CD14-positive monocyte (primary cell): ENCODE results near the gene OGG1. TPM values are rescaled to one million over a fixed set of nuclear protein-coding genes. Genes with fewer than 3 reads are reported as not detected.
A peak's percentile ranks its signal among the peaks of the same experiment; 100 is the strongest.

Experiments used
- DNase-seq, 3 donors: peaks; one replicate each; pipeline ENCODE4 v3.0.0-alpha.2; 2011 to 2022
- H2AFZ ChIP-seq: 2 replicates; pipeline ENCODE4 v1.6.0; 2012; ENCODE audit warnings: mild to moderate bottlenecking, low read depth, low read length, inconsistent platforms; ENCODE audit not compliant: insufficient read depth, poor library complexity, severe bottlenecking
- H3K27ac ChIP-seq, 2 donors: 1 replicate in 1 of 2; 2 replicates in 1 of 2; pipeline ENCODE4 v1.5.1; 2012 to 2013; ENCODE audit warnings: low read length in 2 of 2, control low read depth in 1 of 2, inconsistent platforms in 1 of 2, low read depth in 1 of 2, mild to moderate bottlenecking in 1 of 2
- H3K27me3 ChIP-seq, 2 donors: one replicate each; pipeline versions ENCODE4 v1.6.0 to v1.6.1; 2011 to 2013; ENCODE audit warnings: low read length in 2 of 2; ENCODE audit not compliant: control insufficient read depth in 2 of 2, insufficient read depth in 2 of 2
- H3K36me3 ChIP-seq, 2 donors: replicated peaks in 1 of 2; 1 replicate in 1 of 2; 2 replicates in 1 of 2; pipeline versions ENCODE4 v1.5.1 to v1.6.1; 2012 to 2013; ENCODE audit warnings: low read length in 2 of 2, control low read depth in 1 of 2, inconsistent platforms in 1 of 2, mild to moderate bottlenecking in 1 of 2; ENCODE audit not compliant: insufficient read depth in 2 of 2, control insufficient read depth in 1 of 2
- H3K4me1 ChIP-seq, 2 donors: 1 replicate in 1 of 2; 2 replicates in 1 of 2; pipeline versions ENCODE4 v1.5.1 to v1.6.1; 2012 to 2013; ENCODE audit warnings: low read length in 2 of 2, control low read depth in 1 of 2, inconsistent platforms in 1 of 2, mild to moderate bottlenecking in 1 of 2, moderate library complexity in 1 of 2; ENCODE audit not compliant: insufficient read depth in 2 of 2, control insufficient read depth in 1 of 2
- H3K4me2 ChIP-seq: replicated peaks from 2 replicates; pipeline ENCODE3; 2012; ENCODE audit warnings: low read length, moderate library complexity, mild to moderate bottlenecking; ENCODE audit not compliant: poor library complexity, severe bottlenecking; ENCODE audit errors: extremely low read depth
- H3K4me3 ChIP-seq, 3 experiments: fragments of 200-600 bp in 1 of 3; sonication (generic) in 1 of 3; replicated peaks in 1 of 3; 1 replicate in 2 of 3; 2 replicates in 1 of 3; pipeline ENCODE4 v1.5.1; 2011 to 2013; ENCODE audit warnings: low read length in 3 of 3, mild to moderate bottlenecking in 3 of 3, control low read depth in 2 of 3, low read depth in 2 of 3, inconsistent platforms in 1 of 3, moderate library complexity in 1 of 3
- H3K79me2 ChIP-seq: 2 replicates; pipeline ENCODE4 v1.6.0; 2012; ENCODE audit warnings: mild to moderate bottlenecking, control low read depth, inconsistent platforms, low read length, moderate library complexity; ENCODE audit not compliant: insufficient read depth
- H3K9ac ChIP-seq: 2 replicates; pipeline ENCODE4 v1.6.0; 2017; ENCODE audit warnings: low read length, mild to moderate bottlenecking; ENCODE audit not compliant: insufficient read depth, poor library complexity, severe bottlenecking
- H3K9me3 ChIP-seq, 2 donors: replicated peaks in 1 of 2; 1 replicate in 1 of 2; 2 replicates in 1 of 2; pipeline versions ENCODE4 v1.5.1 to v1.6.1; 2012 to 2013; ENCODE audit warnings: low read length in 2 of 2, control low read depth in 1 of 2; ENCODE audit not compliant: control insufficient read depth in 1 of 2, insufficient read depth in 1 of 2
- H4K20me1 ChIP-seq: 2 replicates; pipeline ENCODE4 v1.6.0; 2012; ENCODE audit warnings: mild to moderate bottlenecking, low read length, control low read depth, moderate library complexity; ENCODE audit not compliant: insufficient read depth
- H3K27ac Mint-ChIP-seq, 7 donors: one replicate each; pipeline ENCODE4 v1.8.0; 2020; ENCODE audit warnings: mild to moderate bottlenecking in 7 of 7, mixed read lengths in 7 of 7, moderate library complexity in 6 of 7, inconsistent platforms in 2 of 7
- H3K27me3 Mint-ChIP-seq, 3 donors: one replicate each; pipeline ENCODE4 v1.8.0; 2021 to 2022; ENCODE audit warnings: low read depth in 3 of 3, mild to moderate bottlenecking in 3 of 3, mixed read lengths in 3 of 3, moderate library complexity in 3 of 3, inconsistent platforms in 1 of 3
- H3K36me3 Mint-ChIP-seq, 2 donors: one replicate each; pipeline ENCODE4 v1.8.0; 2020; ENCODE audit warnings: mixed read lengths in 2 of 2, inconsistent platforms in 1 of 2, mild to moderate bottlenecking in 1 of 2
- H3K4me1 Mint-ChIP-seq: one replicate; pipeline ENCODE4 v1.8.0; 2020; ENCODE audit warnings: mild to moderate bottlenecking, mixed read lengths
- H3K4me3 Mint-ChIP-seq, 2 donors: one replicate each; pipeline ENCODE4 v1.8.0; 2020; ENCODE audit warnings: mild to moderate bottlenecking in 2 of 2, mixed read lengths in 2 of 2, moderate library complexity in 1 of 2
- H3K9me3 Mint-ChIP-seq, 7 donors: one replicate each; pipeline ENCODE4 v1.8.0; 2020 to 2022; ENCODE audit warnings: mixed read lengths in 7 of 7, mild to moderate bottlenecking in 6 of 7, moderate library complexity in 6 of 7, inconsistent platforms in 2 of 7
- CTCF ChIP-seq: fragments of 200-600 bp; IDR thresholded peaks from one replicate; pipeline ENCODE4 v1.8.0; 2022; ENCODE audit warnings: antibody characterized with exemption, mild to moderate bottlenecking
- WGBS: methylation state at CpG from one replicate; pipeline ENCODE4 v1.1.5; 2013; ENCODE audit warnings: missing lambda C conversion rate; ENCODE audit not compliant: insufficient coverage; 5-methylcytosine and 5-hydroxymethylcytosine counted together
- intact Hi-C, 2 donors: fragments of 100-400 bp; cut with micrococcal nuclease; formaldehyde crosslinking; loops; one replicate each; pipeline versions ENCODE4 v1.15.0 to v1.15.1; 2023
- polyA plus RNA-seq, 3 donors: library from polyadenylated mRNA; depleted of rRNA in 1 of 3; unstranded in 2 of 3; stranded (reverse) in 1 of 3; fragments of 300-500 nt in 2 of 3; fragments of >200 nt in 1 of 3; fragmentation: Illumina TruSeq in 2 of 3; gene quantifications; 1 replicate in 2 of 3; 2 replicates in 1 of 3; pipeline ENCODE4 v1.2.3, GENCODE V29; 2012 to 2021

The OGG1 gene
- polyA plus RNA-seq, 3 donors = 17.4 to 21.9 (median 20.5) TPM

GRCh38 chr3:9721700-9722060 is 28.1 kb upstream of the OGG1 start:
- no peak for TF ChIP-seq CTCF
- H3K27ac Mint-ChIP-seq = peak overlapping the region in 2 of 7 donors; percentile 11 to 73
- peaks cover 0 to 1% (median 0%) of the 10 kb centered on the region in 3 donors for H3K27me3 Mint-ChIP-seq
- no peaks in the 10 kb centered on the region for H4K20me1 ChIP-seq
- H2AFZ ChIP-seq = peak overlapping the region; percentile 60
- H3K27ac ChIP-seq = no peak overlapping the region
- no peaks in the 10 kb centered on the region for H3K36me3 Mint-ChIP-seq
- intact Hi-C loops = no loop called here
- H3K4me1 Mint-ChIP-seq = peaks cover 29% of the 10 kb centered on the region
- H3K4me2 ChIP-seq = no peak overlapping the region
- no peak overlapping the region for H3K4me3 Mint-ChIP-seq
- no peaks in the 10 kb centered on the region for H3K36me3 ChIP-seq
- no peak overlapping the region for H3K9ac ChIP-seq
- H3K4me3 ChIP-seq = no peak overlapping the region
- peaks cover 17 to 29% of the 10 kb centered on the region in 2 donors for H3K4me1 ChIP-seq
- H3K9me3 Mint-ChIP-seq = no peaks in the 10 kb centered on the region
- peak in 1 of 3 donors; percentile 10 for DNase-seq
- no peaks in the 10 kb centered on the region for H3K79me2 ChIP-seq
- H3K9me3 ChIP-seq = no peaks in the 10 kb centered on the region
- no peaks in the 10 kb centered on the region for H3K27me3 ChIP-seq
- WGBS = 58% methylated on average over 2 of the region's 2 CpGs

GRCh38 chr3:9725775-9726515 is 23.8 kb upstream of the OGG1 start:
- H3K4me3 Mint-ChIP-seq = no peak overlapping the region
- H3K36me3 Mint-ChIP-seq = no peaks in the 10 kb centered on the region
- no peak overlapping the region for H3K27ac ChIP-seq
- no peaks in the 10 kb centered on the region for H4K20me1 ChIP-seq
- H3K27me3 ChIP-seq = no peaks in the 10 kb centered on the region
- H3K4me2 ChIP-seq = no peak overlapping the region
- DNase-seq = no peak
- intact Hi-C loops = loop anchor here in 1 of 2 donors (1.0 kb wide), 1 partner anchor 8 kb away; no protein-coding TSS in a partner anchor
- H2AFZ ChIP-seq = no peak overlapping the region
- no peak overlapping the region for H3K27ac Mint-ChIP-seq
- H3K9ac ChIP-seq = no peak overlapping the region
- no peaks in the 10 kb centered on the region for H3K79me2 ChIP-seq
- TF ChIP-seq CTCF = no peak
- peaks cover 32% of the 10 kb centered on the region for H3K4me1 Mint-ChIP-seq
- H3K4me3 ChIP-seq = no peak overlapping the region
- no peaks in the 10 kb centered on the region for H3K9me3 ChIP-seq
- no peaks in the 10 kb centered on the region for H3K36me3 ChIP-seq
- H3K4me1 ChIP-seq = peaks cover 22 to 32% of the 10 kb centered on the region in 2 donors
- H3K27me3 Mint-ChIP-seq = peaks cover 0 to 1% (median 0%) of the 10 kb centered on the region in 3 donors
- no peaks in the 10 kb centered on the region for H3K9me3 Mint-ChIP-seq
- WGBS = 100% methylated on average over 4 of the region's 4 CpGs
